HCT116 (cell line): ENCODE data around the gene SURF6.

Source experiments
- CTCF ChIP-seq, 3 experiments: fragments of 200-600 bp in 1 of 3; sonication (generic) in 1 of 3; IDR thresholded peaks in 2 of 3; conservative IDR thresholded peaks in 1 of 3; 2 replicates each; pipeline ENCODE4 v1.5.1; 2012 to 2017; ENCODE audit warnings: low read depth in 2 of 3, low read length in 2 of 3, antibody characterized with exemption in 1 of 3, borderline replicate concordance in 1 of 3, control low read depth in 1 of 3, mild to moderate bottlenecking in 1 of 3, mixed read lengths in 1 of 3, mixed run types in 1 of 3, moderate library complexity in 1 of 3; ENCODE audit not compliant: insufficient read depth in 1 of 3
- EZH2 ChIP-seq: fragments of 200-600 bp; sonication (generic); IDR thresholded peaks from 2 replicates; pipeline ENCODE4 v1.6.1; 2017; ENCODE audit warnings: antibody characterized with exemption, mixed run types
- POLR2AphosphoS5 ChIP-seq: IDR thresholded peaks from 2 replicates; pipeline ENCODE4 v1.6.1; 2011; ENCODE audit warnings: mild to moderate bottlenecking, low read depth, low read length, moderate library complexity
- TF ChIP-seq, protein P1 (sequence below): IDR thresholded peaks from 2 replicates; pipeline ENCODE4 v1.6.1; 2012

DNA sequence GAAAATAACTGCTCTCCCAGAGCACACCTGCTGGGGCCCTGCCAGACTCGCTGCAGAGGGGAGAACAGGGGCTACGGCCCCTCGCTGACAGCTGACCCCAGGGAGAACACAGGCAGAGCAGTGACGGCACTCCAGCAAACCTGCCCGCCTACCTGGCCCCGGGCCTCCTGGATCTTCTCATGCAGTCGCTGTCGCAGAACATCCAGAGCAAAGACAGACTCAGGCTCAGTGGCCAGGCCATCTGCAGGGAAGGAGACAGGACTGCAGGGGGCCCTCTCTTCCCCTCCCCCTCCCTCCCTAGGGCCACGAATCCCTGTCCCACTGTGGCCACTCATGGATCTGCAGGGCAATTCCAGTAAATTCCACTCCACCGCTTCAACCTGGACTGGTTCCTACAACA is 2.4 kb downstream of the SURF6 start:
- TF ChIP-seq EZH2 (no peak), POLR2AphosphoS5 (no peak), CTCF (IDR thresholded peaks at IDR 0.05 in 2 of 3, conservative IDR thresholded peaks at IDR 0.05 in 1 of 3; ENCODE audit: borderline replicate concordance in 1 of 3, insufficient read depth in 1 of 3, low read depth in 2 of 3, low read length in 2 of 3) (peak in 2 of 3 experiments; percentile 18 to 33; a peak in 2 of 6 replicates)
- TF ChIP-seq, protein P1, sequence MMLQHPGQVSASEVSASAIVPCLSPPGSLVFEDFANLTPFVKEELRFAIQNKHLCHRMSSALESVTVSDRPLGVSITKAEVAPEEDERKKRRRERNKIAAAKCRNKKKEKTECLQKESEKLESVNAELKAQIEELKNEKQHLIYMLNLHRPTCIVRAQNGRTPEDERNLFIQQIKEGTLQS: no peak
